GM08714 (cell line): ENCODE data around the gene EHMT1.

Experiments
- H3K4me3 ChIP-seq: fragments of 200-500 bp; sonication (Bioruptor generic); 2 replicates; pipeline ENCODE4 v1.5.1; 2014; ENCODE audit warnings: mild to moderate bottlenecking, low read length, inconsistent platforms
- ZNF274 ChIP-seq: IDR thresholded peaks from 2 replicates; pipeline ENCODE4 v1.6.1; 2012; ENCODE audit warnings: mild to moderate bottlenecking, low read depth, low read length

Gene EHMT1

DNA sequence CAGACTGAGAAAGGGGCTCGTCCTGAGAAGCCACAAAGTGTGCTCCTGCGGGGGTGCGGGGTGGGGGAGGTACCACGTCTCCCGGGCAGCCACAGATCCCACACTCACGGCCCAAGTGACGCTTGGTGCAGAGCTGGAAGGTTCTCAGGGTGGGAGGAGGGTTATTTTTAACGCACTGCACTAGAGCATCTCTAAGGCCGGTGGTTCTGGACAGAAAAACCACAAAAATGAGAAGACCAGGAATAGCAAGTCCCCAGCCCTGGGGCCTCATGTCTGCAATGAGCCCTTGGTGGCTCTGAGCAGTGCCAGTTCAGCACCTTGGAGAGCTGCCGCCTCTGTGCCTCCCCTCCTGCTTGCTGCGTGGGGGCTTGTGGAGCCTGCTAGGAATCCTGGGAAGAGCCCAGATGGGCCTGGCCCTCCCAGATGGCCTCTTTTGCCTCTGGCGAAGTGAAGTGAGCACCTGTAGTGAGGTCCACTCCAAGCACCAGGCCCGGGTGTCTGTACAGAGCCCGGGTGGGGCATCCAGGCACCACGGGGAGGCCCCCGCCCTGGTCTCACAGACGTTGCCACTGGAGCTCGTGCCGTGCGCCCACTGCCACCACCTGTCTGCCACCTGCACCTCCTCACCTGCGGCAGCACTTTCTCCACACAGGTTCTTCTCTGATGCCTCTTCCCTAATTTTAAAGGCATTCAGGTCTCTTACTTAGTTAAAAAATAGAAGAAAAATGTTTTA lies 209.9 kb downstream of the EHMT1 start:
- H3K4me3 ChIP-seq, result no peak overlapping the region
- TF ChIP-seq ZNF274, result no peak

GRCh38 chr9:137829260-137829996 lies 210.6 kb downstream of the EHMT1 start:
- H3K4me3 ChIP-seq, result no peak overlapping the region
- no peak for TF ChIP-seq ZNF274

- no peak overlapping the region for H3K4me3 ChIP-seq
- no peak for TF ChIP-seq ZNF274
These were observed 213.4 kb downstream of the EHMT1 start for GRCh38 chr9:137832191-137832700.

DNA sequence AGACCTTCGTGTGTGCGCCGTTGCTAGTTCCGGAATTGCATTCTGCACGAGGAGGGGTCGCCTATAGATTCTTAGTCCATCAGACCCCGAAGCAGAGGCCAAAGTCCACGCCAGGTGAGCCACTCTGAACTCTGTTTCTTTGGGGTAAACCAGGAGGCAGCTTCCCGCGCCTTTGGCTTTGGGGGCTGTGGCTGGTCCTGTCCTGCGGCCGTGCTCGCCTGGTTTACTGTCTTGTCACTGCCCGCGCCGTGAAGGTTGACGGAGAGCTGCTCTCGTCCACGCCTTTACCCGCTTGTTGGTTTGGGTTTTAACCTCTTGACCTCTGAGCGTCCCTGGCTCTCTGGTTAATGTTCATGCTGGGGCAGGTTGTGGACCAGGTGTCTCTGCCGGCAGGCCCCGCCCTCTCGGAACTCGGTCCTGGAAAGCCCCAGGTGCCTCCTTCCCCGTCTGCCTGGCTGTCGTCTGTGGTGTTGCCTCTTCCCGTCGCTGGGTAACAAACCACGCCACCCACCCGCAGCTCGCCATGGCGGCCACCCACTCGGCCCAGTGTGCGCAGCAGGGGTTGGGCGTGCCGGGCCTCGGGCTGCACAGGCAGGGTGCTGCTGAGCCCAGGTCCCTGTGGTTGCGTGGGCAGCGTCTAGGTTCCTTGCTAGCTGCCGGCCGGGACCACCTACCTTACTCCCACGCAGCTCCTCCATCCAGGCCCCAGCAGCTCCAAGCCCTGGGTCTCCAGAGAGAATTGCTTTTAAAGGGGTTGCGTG lies 214.2 kb downstream of the EHMT1 start:
- TF ChIP-seq ZNF274, result no peak
- no peak overlapping the region for H3K4me3 ChIP-seq

DNA sequence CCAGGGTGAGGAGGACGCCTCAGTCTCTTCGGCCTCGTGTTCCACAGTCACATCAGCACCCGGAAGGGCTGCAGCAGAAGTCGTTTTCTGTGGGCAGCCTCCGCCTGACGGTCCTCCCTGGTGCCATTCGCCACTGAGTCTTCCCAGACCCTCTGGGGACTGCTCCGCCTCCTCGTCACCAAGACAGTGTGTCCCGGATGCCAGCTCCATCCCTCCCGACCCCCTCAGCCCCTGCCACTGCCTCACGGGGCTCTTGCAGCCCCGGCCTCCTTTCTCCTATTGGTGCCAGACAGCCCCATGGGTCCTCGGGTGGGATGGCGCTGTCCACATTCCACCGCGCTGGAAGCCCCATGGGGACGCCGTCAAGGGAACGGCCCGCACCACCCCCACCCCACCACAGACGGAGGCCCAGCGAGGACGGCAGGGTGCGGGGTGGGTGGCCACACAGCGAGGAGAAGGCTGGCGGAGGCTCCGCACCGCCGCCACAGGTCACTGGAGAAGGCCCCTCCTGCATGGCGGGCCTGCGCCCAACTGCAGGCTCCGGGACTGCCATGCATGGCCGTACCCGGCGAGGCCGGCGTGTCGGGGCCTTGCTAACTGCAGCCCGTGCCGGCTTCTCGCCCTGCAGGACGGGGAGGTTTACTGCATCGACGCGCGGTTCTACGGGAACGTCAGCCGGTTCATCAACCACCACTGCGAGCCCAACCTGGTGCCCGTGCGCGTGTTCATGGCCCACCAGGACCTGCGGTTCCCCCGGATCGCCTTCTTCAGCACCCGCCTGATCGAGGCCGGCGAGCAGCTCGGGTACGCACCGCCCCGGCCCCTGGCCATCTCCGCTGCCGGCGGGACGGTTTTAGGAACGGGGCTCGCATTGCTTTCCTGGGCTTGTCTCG lies 215.2 kb downstream of the EHMT1 start:
- no peak for TF ChIP-seq ZNF274
- H3K4me3 ChIP-seq, result no peak overlapping the region

DNA sequence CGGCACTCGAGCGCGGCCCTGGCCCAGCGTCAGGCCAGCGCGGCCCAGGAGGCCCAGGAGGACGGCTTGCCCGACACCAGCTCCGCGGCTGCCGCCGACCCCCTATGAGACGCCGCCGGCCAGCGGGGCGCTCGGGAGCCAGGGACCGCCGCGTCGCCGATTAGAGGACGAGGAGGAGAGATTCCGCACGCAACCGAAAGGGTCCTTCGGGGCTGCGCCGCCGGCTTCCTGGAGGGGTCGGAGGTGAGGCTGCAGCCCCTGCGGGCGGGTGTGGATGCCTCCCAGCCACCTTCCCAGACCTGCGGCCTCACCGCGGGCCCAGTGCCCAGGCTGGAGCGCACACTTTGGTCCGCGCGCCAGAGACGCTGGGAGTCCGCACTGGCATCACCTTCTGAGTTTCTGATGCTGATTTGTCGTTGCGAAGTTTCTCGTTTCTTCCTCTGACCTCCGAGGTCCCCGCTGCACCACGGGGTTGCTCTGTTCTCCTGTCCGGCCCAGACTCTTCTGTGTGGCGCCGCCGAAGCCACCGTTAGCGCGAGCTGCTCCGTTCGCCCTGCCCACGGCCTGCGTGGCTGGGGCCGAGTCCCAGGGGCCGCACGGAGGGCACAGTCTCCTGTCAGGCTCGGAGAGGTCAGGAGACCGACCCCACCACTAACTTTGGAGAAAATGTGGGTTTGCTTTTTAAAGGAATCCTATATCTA lies 216.2 kb downstream of the EHMT1 start:
- TF ChIP-seq ZNF274, result no peak
- H3K4me3 ChIP-seq, result no peak overlapping the region

- no peak for TF ChIP-seq ZNF274
- no peak overlapping the region for H3K4me3 ChIP-seq
These were observed 217.5 kb downstream of the EHMT1 start for GRCh38 chr9:137836151-137836830.

DNA sequence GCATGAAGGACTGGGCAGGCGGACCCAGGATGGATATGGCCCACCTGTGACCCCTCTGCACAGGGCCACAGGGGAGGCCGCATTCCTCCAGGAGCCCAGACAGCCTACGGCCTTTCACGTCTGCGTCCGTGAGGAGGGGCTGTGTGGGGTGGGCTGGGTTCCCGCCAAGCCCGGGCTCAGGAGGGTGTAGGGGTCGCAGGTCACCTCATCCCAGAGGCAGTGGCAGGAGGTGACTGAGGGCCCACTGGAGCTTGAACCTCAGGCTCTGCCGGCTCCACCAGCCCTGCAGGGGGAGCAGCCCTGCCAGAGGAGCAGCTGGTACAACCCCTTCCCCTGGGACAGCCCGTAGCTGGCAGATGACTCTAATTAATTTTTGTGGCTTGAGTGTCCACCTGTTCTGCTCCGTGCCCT lies 218.0 kb downstream of the EHMT1 start:
- no peak for TF ChIP-seq ZNF274
- no peak overlapping the region for H3K4me3 ChIP-seq

DNA sequence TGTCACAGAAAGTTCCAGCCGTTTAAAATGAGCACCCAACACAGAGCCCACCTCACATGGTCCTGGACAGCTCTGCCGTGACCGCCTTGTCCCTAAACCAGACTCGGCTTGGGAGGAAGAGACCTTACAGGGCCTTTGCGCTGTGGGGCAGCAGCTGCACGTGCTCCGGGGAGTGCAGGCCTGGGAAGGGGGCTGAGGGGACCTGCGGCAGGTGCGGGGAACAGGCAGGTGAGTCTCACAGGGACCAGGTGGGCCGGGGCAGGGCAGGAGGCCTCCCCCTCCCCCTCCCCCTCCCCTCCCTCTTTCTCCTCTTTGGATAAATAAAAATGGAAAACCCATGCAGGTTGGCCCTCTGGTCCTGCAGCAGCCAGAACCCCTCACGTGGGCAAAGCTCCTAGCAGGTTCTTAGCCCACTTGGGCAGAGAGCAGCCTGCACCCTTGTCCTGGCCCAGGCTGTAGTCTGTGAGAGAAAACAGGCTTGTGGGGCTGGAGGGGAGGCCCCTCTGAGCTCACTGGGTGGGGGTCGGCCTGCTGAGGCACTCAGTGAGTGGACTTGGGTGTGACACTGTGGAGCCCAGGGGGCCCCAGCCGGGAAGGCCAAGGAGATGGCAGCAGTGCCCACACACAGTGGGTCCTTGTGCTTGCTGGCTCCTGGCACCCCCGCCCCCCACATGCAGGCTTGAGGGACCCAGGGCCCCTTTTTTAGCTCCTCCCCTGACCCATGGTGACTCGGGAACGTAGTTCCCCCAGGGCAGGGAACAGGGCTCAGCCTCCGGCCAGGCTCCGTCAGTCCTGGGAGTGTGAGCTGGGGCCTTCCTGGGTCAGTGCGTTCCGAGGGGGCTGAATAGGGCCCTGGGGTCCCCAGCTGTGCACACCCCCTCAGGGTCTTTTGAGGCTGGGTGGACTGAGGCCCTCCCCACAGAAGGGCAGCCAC lies 218.8 kb downstream of the EHMT1 start:
- H3K4me3 ChIP-seq, result no peak overlapping the region
- no peak for TF ChIP-seq ZNF274

DNA sequence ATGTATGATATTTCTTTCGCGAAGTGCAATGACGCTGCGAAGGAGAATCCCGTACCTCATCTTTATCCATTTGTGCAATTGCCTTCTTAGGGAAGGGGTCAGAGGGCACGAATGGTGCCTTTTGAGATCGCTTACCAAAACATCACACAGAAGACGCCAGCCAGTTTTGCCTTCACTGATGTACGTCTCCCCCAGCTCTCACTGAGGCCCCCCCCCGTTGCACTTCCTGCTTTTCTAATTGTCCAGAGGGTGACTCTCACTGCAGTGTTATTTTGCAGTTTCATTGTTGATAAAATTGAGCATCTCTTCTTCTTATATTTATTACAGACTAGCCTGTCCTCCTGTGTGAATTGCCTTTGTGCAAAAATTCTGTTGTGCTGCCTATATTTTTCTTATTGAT lies 219.8 kb downstream of the EHMT1 start:
- no peak for TF ChIP-seq ZNF274
- H3K4me3 ChIP-seq, result no peak overlapping the region

DNA sequence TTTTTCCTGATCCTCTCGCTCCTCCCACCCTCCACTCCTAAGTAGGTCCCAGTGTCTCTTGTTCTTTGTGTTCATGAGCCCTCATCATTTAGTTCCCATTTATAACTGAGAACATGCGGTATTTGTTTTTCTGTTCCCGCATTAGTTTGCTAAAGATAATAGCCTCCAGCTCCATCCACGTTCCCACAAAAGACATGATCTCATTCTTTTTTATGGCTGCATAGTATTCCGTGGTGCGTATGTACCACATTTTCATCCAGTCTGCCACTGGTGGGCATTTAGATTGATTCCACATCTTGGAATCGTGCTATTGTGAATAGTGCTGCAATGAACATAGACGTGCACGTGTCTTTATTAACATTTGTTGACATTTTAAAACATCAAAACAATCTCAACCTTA lies 224.6 kb downstream of the EHMT1 start:
- no peak overlapping the region for H3K4me3 ChIP-seq
- TF ChIP-seq ZNF274, result no peak
